Breast epithelium (tissue), 3 donors: ENCODE measurements around the gene KLHL8.

Source experiments
- CTCF ChIP-seq, 3 donors: fragments of 450-650 bp; IDR thresholded peaks; one replicate each; pipeline ENCODE4 v1.5.1; 2016 to 2017; ENCODE audit warnings: antibody characterized with exemption in 3 of 3, mild to moderate bottlenecking in 3 of 3, moderate library complexity in 3 of 3
- POLR2A ChIP-seq: fragments of 450-650 bp; IDR thresholded peaks from one replicate; pipeline ENCODE4 v1.6.1; 2016; ENCODE audit warnings: antibody characterized with exemption, mild to moderate bottlenecking, moderate library complexity
- POLR2AphosphoS5 ChIP-seq, 3 donors: sonication (generic); formaldehyde crosslinking; IDR thresholded peaks; one replicate each; pipeline ENCODE4 v1.6.1; 2017; ENCODE audit warnings: antibody characterized with exemption in 3 of 3

DNA sequence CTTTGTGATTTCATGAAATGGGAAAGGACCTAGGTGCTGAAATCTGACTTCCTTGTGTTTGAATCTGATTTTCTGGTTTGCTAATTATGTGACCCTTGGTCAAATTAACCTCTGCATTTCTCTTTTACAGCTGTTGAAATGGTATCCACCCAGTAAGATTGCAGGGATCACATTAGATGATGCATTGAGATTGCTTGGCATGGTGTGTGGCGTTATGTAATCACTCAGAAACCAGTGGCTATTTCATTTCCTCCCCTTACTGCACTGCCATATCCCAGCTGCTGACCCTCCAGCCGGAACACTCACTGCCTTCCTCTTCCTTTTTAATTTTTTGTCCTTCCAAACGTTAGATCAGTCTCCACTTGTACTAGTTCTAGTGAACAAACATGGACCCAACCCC is 79.0 kb downstream of the KLHL8 start:
- TF ChIP-seq CTCF (IDR thresholded peaks at IDR 0.05) (no peak), POLR2A (no peak), POLR2AphosphoS5 (IDR thresholded peaks at IDR 0.05) (no peak)
